NCI-H2081 (cell line): ENCODE data around the gene SLC4A9.
"Not testable (repeated sequence)": the region's sequence is repeated elsewhere in the genome, so short reads cannot be mapped to it uniquely, and the experiment has no call there.

Experiments used
- DNase-seq, 2 experiments: peaks; one replicate each; lab custom pipeline; 2025; lab: John Stamatoyannopoulos, UW

SLC4A9 gene

DNA sequence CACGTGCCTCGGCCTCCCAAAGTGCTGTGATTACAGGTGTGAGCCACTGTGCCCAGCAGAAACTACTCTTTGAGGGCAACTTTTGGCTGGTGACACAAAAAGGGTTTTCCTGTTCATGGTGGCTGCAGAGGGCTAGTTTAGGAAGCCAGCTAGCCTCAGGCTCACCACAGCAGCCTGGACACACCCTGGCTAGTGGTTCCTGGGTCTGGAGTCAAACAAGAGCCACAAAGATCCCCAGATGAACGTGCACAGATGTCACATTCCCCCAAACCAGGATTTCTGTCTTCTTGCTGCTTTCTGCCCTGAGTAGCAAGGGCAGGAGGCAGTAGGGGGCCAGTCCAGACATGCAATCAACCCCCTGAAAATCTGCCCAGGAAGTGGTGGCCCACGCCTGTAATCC, 20.4 kb upstream of the SLC4A9 start:
- no peak for DNase-seq

DNA sequence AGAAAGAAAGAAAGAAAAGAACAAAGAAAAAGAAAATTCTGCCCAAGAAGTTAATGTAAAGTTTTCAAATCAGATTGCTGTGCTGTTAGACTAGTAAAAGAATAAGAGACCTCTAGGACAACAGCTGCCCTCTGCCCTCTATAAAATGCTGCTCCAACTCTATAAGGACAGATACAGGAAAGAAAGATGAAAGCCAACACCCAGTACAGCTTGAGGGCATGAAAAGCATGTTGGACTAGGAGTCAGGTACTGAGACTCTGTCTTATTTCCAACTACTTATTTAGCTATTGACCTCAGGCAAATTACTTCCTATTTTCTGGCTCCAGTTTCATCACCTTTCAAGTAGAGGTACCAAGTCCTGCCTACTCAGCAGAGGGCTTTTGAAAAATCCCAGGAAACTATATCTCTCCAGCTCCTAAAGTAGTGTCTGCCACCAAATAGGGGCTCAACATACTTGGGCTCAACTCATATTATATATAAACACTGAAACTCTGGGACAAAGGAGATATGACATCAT, 19.3 kb upstream of the SLC4A9 start:
- no peak for DNase-seq

DNA sequence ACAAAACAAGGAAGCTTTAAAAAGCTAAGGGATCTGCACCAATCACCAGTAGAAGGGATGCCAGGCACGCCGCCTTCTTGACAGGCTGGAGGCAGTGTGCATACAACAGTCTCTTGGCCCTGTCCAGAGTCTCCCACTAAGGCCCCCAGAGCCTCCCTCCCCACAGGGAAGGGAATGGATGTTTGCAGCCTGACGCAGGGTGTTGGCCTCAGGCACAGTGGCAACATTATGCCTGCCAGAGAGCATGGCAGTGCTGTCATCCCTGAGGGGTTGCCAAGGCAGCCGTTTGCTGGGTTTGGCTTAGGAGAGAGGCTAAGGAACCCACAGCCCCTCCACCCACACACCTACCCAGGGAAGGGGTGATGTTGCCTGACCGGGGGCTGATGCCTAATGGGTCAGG, 18.4 kb upstream of the SLC4A9 start:
- no peak for DNase-seq

DNA sequence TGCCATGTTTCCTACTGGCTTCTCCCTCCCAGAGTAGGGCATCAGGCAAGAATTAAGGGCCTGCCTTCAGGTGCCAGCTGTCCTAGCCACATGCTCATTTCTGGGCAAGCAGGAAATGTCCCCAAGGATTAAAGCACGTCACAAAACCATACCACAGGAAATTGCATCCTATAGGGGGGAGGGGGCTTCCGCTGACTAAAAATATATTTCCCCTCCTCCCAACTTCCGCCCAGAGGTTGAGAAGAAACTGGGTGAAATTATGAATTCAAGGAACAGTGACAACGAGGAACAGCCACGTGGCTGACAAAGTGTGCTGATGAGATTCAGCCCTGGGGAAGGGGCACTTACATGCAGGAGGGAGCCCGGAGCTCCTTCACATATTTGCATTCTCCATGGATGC, 17.7 kb upstream of the SLC4A9 start:
- no peak for DNase-seq

DNA sequence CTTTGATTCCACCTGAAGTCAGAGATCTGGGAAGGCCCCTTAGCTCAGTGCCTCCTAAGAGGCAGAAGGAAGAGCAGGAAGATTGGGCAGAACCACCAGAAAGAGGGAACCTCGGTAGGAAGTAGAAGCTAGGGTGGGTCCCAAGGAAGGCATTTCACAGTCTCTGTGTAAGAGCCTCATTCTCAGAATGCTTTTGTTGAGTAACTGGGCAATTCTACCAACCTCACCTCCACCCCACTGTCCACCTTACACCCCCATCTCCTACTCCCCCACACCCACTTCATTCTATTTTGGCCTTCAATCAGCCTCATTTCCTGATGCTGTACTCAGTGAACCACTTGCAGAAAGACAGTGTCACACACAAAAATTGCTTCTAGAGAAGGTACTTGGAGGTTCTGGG, 17.1 kb upstream of the SLC4A9 start:
- DNase-seq = no peak

DNA sequence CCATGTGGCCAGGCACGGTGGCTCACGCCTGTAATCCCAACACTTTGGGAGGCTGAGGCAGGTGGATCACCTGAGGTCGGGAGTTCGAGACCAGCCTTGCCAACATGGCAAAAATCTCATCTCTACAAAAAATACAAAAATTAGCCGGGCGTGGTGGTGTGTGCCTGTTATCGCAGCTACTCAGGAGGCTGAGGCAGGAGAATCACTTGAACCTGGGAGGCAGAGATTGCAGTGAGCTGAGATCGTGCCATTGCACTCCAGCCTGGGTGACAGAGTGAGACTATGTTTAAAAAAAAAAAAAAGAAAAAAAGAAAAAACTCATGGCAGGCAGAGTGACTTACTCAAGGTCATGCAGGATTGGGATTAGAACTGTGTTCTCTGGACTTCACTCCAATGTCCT, 16.1 kb upstream of the SLC4A9 start:
- not testable (repeated sequence) for DNase-seq

DNA sequence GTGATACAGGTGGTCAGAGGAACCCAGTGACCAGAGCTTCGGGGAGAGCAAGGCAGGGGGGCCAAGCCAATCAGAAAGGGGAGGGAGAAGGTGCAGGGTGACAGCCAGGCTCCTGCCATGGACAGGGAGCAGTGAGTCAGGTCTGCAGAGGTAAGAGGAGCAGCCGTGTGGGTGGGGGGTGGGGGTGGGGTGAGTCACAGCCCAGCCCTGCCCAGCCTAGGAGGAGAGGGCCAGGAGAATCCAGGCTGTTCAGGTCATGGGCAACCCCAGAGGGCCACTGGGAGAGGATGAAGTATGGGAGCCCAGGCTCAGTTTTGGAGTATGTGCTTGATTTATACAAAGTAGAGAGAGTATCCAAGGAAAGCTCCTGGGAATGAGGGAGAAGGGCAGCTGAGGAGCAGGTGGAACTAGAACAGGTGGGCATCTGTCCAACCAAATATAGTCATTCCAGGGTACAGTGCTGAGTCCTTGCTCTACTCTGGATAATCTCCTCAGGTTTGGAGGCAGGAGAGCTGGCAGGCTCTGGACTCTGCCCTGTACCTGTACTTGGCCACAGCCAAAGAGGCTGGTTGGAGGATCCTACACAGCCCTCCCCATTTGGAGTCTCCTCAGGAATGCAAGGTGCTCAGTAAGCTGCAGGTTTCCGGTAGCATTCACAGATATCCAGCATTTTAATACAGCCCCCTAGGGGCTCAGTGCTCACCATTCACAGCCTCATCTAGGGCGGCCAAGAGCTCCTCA, 15.1 kb upstream of the SLC4A9 start:
- no peak for DNase-seq

DNA sequence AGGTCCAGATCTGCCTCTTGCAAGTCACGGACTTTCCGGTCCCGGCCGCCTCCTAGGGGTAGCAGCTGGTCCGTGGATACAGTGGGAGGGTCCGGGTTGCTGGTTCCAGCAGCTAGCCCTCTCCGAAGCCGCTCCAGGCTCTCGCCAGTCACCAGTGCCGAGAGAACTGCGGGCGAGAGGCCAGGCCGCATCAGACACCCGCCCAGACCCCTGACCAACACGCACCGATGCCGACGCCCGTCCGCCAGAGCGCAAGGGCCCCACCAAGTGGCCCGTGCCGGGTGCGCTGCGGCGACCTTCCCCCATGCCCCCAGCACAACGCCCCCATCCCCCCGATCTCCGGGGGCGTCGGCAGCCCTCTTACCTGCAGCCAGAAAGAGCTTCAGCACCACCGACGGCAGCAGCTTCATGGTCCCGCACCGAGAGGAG, 14.1 kb upstream of the SLC4A9 start:
- peak in 1 of 2 experiments; percentile 47 for DNase-seq

DNA sequence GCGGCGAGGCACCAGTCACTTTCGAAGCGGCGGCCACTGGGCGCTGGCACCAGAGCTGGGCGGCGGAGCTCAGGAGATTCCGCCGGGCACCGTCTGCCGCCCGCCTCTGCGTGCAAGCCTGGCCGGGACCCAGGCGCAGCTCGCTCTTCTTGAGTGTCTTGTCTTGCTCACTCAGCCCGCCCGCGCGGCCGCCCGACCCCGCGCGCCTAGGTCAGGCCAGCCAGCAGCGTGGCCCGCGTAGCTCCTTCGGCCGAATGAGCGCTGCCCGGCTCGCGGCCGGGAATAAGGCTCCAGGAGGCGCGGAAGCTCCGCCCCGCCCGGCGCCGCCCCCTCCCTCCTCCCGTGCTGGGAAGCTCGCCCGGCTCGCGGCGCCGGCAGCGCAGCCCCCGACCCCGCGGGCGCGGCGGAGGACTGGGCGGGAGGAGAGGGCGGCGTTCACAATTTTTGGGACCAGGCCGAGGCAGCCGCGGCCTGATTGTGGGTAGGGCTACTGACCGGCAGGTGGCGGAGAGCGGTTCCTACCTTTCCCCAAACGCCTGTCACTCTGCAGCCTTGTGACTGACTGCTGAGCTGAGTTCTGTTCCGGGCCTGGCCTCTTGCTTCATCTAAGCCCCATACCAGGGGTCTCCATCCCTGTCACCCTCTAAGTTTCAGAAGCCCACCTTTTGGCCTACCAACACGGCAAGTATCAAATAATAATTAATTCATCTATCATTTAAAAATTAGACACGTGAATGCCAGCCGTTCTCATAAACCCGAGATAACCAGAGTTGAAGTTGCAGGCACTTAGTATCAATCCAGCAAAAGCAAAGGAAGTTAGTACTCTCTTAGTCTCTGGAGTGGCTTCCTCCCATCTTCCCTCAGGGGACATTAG, 13.4 kb upstream of the SLC4A9 start, which contains the start of gene HBEGF:
Gene HBEGF, minus strand, starts transcription at position 256 of the 874 bp plus-strand sequence. CDS start 275 bp downstream, outside the sequence.
- peak; percentile 63 to 65 for DNase-seq

DNA sequence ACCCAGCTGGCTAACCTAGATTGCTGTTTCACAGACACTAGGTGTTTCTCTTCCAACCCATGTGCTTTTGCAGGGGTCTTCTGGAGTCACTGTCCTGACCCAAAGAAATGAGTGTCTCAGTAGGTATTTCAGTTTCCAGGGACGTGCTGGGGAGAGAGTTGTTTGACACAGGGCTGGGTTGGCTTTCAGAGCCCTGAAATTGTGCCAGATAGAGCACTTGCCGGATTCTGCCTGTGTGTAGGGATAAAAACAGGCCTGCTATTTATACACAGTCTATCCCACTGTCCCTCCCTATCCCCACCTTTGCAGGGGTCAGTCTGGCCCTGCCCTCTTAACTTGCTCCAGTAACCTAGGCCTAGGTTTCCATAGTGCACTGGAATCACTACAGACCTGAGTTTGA, 12.6 kb upstream of the SLC4A9 start:
- DNase-seq = no peak

DNA sequence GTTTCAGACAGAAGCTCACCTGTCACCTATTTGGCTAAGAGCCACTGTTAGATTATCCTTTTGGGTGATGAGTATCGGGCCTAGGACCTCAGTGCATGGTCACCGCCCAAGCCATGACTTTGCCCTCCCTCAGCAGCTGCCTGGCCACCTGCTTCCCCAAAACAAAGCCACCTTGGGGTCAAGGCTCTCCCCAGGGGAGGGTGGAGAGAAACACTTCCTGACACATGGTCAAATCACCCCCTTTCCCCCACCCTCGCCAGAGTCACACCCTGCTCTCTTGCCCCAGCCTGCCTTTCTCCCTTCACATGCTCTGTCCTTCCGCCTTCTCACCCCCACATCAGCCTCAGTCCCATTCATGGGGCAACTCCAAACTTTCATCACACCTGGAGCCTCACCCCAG, 11.9 kb upstream of the SLC4A9 start:
- no peak for DNase-seq

DNA sequence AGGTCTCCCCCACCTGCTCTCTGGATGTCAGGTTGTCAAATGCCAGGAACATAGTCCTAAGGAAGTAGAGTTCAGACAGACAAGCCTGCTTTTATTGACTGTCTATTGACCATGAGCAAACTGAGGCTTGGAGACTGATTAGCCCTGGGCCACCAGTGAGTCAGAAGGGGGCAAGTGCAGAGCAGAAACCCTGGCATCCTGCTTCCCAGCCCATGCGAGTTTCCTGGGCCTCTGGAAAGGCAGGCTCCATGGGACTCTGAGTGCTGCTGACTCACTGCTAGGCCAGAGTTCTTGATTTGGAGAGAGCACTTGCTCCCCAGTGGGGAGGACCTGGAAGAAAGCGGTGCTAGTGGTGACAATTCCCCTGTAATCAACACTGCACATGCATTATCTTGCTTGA, 10.8 kb upstream of the SLC4A9 start:
- no peak for DNase-seq

DNA sequence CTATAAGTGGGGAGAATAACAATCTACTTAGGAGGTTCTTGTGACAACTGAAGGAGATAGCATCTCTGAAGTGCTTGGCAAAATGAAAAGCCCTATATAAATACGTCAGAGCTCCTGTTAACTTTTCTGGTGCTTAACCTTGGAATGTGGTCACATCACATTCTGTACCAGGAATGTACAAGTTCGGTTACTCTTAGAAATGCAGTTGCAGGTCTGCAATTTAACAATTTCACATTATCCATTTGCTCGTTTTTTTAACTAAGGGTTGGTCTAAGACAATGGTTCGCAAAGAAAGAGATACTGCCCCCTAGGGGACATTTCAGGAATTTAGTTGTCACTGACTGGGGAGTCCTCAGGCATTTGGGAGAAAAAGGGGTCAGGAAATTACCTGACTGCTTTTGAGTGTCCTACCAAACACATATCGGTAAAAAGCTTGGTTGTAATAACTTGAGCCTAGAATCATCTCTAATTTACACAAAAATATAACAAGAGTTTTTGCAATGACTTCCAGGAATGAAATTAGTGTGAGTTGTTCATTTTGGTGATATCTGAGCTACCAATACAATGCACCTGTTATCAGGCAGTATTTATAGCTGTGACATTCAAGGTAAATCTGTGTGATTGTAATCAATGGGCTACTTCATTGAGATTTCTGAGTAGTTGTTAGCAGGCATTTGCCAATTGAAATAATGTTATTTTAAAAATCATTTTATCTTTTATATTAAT, 8.2 kb upstream of the SLC4A9 start:
- peak; percentile 53 to 56 for DNase-seq

DNA sequence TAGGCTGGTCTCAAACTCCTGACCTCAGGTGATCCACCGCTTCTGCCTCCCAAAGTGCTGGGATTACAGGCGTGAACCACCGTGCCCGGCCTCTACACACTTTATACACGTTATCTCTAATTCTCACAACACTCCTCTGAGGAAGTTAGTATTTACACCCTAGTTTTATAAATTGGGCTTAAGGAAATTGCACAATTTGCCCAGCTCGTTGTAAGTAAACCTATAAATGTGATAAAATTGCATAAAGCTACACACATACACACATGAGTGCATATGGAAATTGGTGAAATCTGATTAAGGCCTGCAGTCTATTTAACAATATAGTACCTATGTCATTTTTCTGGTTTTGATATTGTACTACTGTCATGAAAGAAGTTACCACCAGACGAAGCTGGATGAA, 4.4 kb upstream of the SLC4A9 start:
- DNase-seq = no peak

DNA sequence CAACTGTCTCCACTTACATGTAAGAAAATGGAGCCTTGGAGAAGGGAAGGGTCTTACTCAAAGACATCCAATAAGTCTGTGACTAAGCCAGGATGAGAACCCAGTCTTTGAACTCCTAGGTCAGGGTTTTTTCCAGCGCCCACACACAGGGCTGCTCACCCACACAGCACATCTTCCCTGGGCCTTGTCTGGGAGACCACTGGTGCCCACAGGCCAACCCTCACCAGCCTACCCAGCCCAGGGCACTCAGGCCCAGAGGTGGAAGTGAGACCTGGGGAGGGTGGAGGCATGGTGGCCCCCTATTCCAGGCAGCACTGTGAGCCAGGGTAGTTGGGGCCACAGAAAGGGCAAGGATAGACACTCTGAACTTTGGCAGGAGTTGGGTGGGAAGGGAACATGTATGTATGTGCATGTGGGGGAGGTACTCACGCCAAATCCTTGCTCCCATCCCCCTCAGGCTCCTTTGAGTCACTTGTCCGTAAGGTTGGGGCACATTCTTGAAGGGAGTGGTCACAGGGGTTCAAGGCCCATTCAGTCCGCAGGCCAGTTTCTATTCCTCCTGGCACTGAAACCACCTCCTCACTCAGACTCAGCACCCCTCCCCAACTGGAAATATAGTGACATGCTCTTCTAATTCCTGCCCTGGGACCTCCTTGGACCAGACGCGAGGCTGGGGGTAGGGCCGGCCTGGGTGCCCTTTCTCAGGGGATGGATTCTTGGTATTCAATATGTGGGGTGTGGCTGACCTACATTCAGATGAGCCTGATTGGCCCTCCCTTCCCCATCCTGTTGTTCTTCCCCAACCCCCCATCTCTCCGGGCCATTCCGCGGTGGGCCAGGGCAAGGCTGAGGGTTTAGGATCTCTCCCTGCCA, 2.9 kb upstream of the SLC4A9 start:
- no peak for DNase-seq

DNA sequence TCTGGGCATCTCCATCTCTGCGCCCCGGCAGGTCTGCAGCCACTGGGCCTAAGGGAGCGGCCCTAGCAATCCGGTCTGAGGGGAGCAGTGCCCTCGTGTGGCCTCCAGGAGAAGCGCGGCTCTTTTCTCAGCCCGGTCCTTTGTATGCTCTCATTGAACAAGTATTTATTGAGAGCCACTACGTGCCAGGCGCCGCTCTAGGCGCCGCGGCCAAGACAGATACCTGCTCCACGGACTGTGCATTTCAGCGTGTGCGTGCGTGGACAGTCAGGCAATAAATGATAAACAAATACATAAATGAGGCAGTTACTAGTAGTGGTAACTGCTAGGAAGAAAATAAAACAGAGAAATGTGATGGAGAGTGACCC, 2.3 kb upstream of the SLC4A9 start:
- DNase-seq = peak; percentile 73 to 83

DNA sequence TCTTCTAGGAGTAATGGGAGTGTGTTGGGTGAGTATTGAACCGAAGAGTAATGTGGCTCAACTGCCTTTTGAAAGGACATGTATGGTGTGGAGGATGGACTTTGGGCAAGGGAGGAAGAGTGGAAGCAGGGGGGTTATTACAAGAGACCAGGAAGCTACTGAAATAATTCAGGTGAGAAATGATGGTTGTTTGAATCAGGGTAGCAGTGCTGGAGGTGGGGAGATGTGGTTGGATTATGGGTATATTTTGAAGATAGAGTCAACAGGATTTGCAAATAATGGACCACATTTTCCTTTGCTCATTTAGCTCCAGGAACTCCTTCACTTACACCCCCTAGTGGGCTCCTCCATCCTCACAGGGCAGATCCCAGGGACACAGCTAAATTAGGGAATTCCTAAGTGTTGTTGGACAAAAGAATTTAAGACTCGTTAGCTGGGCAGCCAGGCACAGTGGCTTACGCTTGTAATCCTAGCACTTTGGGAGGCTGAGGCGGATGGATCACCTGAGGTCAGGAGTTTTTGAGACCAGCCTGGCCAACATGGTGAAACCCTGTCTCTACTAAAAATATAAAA, 1.2 kb upstream of the SLC4A9 start:
- DNase-seq = peak in 1 of 2 experiments; percentile 6

DNA sequence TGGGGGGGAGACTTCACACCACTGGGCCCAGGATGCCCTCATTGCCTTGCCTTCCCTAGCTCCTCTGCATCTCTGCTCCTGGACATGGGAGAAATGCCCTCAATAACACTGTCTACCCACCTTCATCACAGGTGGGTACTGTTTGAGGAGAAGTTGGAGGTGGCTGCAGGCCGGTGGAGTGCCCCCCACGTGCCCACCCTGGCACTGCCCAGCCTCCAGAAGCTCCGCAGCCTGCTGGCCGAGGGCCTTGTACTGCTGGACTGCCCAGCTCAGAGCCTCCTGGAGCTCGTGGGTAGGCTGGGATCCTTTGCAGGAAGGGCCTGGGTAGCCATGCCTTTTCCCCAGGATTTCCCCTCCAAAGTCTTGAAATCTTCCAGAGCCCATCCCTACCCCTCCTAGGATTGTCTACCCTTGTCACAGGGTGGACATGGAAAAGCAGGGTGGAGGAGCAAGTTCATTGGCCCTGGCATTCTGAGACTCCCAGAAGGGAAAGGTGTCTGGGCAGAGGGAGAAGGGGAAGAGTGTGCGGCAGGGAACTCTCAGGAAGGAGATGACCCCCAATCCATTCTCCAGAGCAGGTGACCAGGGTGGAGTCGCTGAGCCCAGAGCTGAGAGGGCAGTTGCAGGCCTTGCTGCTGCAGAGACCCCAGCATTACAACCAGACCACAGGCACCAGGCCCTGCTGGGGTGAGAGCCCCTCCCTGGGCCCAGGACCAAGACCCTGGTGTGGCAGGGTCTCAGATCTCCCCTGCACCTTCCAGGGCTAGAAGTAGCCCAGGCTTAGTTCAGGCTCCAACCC, 886 bp downstream of the SLC4A9 start:
- DNase-seq = no peak

DNA sequence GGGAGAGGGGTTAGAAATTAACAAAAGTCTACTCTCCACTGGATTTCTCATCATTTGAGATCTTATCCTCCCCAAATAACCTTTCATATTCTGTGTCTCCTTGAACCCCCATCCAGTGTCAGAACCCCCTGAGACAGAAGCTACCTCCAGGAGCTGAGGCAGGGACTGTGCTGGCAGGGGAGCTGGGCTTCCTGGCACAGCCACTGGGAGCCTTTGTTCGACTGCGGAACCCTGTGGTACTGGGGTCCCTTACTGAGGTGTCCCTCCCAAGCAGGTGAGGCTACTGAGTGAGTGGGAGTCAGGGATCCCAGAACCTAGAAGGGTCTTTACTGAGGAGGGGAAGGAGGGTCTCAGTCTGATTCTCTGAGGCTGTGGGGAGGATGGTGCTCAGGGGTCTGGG, 1.9 kb downstream of the SLC4A9 start:
- no peak for DNase-seq

DNA sequence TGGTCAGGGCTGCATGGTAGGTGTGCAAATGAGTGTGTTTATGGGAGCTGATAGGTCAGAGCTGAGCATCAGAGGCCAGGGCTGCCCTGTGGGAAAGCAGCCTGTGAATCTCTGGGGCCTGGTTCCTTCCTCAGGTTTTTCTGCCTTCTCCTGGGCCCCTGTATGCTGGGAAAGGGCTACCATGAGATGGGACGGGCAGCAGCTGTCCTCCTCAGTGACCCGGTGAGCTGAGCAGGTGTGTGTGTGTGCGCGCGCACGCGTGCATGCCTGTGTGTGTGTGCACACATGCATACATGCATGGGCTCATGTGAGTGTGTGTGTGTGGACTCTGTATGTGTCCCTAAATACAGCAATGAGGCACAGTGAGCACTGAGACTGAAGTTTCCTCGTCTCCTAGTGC, 2.3 kb downstream of the SLC4A9 start:
- DNase-seq = no peak
